ENCODE data around the gene METTL25B.
"Not testable (repeated sequence)": the region's sequence is repeated elsewhere in the genome, so short reads cannot be mapped to it uniquely, and the experiment has no call there.

Gene METTL25B

GRCh38 chr1:156748670-156749418 is 20.6 kb downstream of the METTL25B start:
- DNase-seq (ENCODE audit: low read depth): no peak

DNA sequence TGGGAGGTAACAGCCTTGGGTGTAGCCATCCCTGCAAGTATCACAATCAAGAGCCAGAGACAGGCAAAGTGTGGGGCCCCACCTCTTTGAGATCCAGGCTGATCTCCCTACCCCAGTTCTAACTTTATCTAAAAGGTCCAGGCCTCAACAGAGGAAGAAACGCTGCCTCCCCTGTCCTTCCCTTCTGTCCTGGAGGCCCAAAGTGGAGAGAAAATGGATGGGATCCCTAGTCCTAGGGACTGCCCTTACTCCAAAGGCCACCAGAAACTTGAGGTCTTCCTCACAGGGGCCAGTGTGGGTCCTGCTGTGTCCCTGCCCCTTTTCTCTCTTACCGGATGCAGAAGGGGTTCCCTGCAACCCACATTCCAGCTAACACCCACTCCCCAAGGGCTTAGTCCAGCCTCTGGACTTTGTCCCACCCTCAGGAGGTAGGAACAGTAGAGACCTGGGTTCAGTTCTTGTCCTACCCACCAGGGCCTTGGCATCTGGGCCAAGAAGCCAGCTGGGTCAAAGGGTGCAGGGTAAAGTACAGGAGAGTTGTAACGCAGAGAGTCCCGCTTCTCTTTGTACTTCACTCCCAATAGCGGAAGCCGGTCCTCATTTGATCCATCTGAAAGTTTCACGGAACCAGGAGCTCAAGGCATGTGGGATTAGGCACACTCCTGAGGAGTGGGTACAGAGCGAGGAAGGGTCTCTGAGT is 21.3 kb downstream of the METTL25B start:
- no peak for DNase-seq (ENCODE audit: low read depth)

- no peak for DNase-seq (ENCODE audit: low read depth)
Observed at GRCh38 chr1:156750191-156750672, 22.0 kb downstream of the METTL25B start.

DNA sequence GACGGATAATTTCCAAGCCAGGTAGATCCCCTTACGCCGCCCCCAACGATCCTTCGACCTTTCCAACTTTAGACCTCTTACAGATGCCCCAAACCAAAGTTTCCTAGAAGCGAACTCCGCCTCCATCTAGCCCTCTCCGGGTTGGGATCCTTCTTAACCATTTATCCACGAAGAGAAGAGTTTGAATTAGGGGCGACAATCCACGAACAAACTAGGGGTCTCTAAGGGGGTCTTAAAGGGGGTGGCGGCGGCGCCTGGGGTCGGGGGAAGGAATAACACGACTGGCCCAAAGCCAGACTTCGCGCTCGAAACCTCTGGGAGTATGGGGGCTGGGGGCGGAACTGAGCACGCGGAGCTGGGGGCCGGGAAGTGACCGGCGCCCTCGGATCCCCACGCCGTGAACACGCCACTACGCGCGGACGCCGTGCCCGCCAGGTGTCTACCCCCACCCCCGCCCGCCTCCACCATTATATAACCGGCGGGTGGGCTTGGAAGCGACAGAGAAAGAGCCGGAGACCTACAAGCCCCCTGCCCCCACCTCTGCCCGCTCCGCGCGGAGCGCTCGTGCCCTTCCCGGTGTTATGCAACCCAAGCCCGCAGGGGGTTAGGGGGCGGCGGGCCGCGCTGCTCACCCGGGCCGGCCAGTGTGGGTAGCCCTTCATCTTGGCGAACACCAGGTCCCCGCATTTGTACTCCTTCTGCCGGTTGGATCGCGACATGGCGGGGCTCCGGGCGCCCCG is 22.6 kb downstream of the METTL25B start:
- no peak for DNase-seq (ENCODE audit: low read depth)

- no peak for DNase-seq (ENCODE audit: low read depth)
Observed at GRCh38 chr1:156751451-156751756, 23.1 kb downstream of the METTL25B start, which contains the start of gene HDGF. HDGF (minus strand) TSS chr1:156751675; CDS start chr1:156751429, 246 bp downstream.

GRCh38 chr1:156751757-156752481 is 23.6 kb downstream of the METTL25B start:
- peak; percentile 77 for DNase-seq (ENCODE audit: low read depth)

- DNase-seq (ENCODE audit: low read depth): no peak
Observed at GRCh38 chr1:156752843-156753482, 24.7 kb downstream of the METTL25B start.

DNA sequence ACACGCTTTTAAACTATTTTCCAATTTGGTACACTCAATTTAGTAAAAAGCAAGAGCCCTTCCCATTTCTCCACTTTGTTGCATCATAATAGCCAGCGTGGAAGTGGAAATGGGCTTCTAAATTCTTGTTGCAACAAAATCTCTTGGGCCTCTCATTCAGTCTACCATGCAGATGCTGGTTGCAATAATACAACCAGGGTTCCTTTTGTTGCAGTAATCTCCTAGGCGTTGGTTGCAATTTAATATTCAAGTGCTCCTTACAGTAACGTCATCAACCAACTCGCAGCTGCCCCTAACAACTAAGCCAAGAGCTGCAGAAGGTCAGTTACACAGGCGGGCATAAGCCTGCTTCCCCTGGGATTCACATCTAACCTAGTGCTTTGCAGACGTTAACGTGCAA is 25.9 kb downstream of the METTL25B start:
- DNase-seq (ENCODE audit: low read depth): no peak

- DNase-seq (ENCODE audit: low read depth): no peak
Observed at GRCh38 chr1:156755527-156755950, 27.3 kb downstream of the METTL25B start.

GRCh38 chr1:156756355-156756754 is 28.1 kb downstream of the METTL25B start:
- no peak for DNase-seq (ENCODE audit: low read depth)

GRCh38 chr1:156757572-156758253 is 29.4 kb downstream of the METTL25B start:
- not testable (repeated sequence) for DNase-seq (ENCODE audit: low read depth)

DNA sequence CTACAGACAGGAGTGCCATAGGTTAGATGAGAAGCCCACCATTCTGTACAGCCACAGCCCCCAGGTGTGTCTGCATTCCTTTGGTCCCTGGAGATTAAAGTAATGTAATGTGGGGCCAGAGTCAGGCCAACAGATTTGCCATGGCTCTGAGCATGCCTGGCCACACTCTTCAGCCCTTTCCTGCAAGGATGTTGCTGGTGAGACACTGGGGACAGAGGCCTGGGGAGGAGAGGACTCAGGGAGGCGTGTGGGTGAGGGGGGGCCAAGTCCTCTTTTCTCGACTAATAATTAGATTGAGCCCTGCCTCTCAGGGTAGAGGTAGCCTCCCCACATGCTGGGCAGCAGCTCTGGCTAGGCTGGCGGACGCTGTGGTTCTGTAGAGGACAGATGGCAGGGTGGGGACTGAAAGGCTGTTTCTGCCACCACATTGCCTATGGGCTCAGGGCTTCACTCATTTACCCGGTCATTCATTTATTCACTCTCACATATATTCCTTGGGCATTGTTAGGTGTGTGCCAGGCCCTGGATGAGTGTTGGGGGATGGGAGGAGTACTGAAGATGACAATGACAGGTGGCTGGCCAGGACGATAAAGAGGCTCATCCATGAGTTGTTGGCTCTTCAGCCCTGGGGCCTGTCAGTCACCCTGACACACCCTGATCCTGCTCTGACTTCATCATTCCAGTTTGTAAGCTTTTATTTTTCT is 32.0 kb downstream of the METTL25B start:
- no peak for DNase-seq (ENCODE audit: low read depth)

GRCh38 chr1:156760796-156761104 is 32.5 kb downstream of the METTL25B start:
- DNase-seq (ENCODE audit: low read depth): no peak

- not testable (repeated sequence) for DNase-seq (ENCODE audit: low read depth)
Observed at GRCh38 chr1:156765136-156765535, 36.9 kb downstream of the METTL25B start.

DNA sequence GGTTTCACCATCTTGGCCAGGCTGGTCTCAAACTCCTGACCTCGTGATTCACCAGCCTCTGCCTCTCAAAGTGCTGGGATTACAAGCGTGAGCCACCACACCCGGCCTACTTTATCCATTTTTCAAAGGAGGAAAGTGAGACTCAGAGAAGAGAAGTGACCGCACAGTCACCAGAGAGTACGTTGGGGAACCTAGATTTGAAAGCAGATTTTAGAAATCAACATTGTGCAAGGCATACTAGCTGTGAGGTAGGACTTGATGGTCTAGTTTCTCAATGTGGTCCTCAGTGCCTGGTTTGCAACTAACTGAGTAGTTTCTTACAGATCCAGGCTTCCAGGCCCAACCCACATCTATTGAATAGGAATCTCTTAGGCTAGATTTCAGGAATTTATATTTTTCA is 37.4 kb downstream of the METTL25B start:
- no peak for DNase-seq (ENCODE audit: low read depth)

DNA sequence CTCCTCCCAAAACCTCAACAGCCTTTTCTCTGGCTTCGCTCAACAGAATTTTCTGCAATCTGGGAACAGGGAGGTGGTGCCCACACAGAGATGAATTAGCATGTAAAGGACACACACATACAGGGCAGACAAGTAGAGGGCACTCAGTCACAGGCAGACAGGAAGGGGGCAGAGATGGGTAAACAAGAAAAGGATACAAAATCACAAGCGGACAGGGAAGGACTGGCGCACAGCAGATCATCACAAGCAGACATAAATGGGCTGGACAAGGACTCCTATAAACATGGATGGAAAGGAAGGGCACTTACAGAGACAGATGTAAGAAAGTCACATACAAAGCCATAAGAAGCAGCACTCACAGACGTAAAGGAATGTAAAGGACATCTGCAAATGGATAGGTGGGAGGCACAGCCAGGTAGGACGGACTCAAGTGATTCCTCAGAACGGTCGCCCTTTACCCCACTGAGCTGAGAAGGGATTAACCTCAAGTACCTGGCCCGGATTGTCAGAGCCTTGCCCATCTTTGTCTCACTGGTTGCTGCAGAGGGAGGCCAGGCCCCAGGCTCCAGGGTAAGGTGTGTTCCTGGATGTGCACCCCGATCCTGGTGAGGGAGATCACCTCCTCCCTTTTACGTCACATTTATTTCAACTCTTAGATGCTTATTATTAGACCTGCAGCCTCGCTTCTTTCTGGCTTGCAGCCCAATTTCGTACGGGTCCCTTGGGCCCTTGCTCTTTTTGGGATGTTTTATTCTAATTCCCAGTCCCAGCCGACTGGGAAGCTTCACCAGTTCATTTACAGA is 38.2 kb downstream of the METTL25B start:
- DNase-seq (ENCODE audit: low read depth): no peak

GRCh38 chr1:156767101-156767878 is 39.0 kb downstream of the METTL25B start, which contains the start of gene PRCC:
PRCC (plus strand) TSS chr1:156767535; CDS start chr1:156767772, 237 bp downstream.
- DNase-seq (ENCODE audit: low read depth): peak; percentile 99

- no peak for DNase-seq (ENCODE audit: low read depth)
Observed at GRCh38 chr1:156767879-156768604, 39.8 kb downstream of the METTL25B start.
